ELR (cell line): ENCODE results near the gene PRKCA.
"Not testable (repeated sequence)": the region's sequence is repeated elsewhere in the genome, so short reads cannot be mapped to it uniquely, and the experiment has no call there.

Source experiments
- DNase-seq: peaks from one replicate; pipeline ENCODE4 v3.0.0-alpha.2; 2015; ENCODE audit warnings: low read depth

The PRKCA gene

DNA sequence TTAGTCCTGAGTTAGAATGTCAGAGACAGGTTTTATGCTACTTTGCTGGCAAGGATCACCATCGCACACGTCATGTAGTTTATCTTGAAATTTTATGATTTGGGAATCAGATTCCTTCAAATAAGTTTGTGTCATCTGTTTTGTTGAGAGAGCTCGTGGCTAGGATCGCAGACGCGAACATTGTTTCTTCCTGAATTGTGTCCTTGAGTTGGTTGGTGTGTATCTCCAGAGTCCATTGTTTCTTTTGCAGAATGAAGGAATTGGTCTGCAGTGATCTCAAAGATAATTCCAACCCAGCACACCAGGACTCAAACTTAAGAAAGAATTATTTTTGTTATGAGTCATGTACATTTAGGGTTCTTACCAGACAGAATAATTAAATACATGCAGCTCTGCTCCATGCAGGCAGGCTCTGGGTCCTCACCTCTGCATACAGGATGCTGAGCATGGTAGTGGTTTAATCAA lies 51.6 kb downstream of the PRKCA start:
- DNase-seq = peak; percentile 62

- peak; percentile 52 for DNase-seq
Observed at GRCh38 chr17:66354472-66354871, 52.1 kb downstream of the PRKCA start.

DNA sequence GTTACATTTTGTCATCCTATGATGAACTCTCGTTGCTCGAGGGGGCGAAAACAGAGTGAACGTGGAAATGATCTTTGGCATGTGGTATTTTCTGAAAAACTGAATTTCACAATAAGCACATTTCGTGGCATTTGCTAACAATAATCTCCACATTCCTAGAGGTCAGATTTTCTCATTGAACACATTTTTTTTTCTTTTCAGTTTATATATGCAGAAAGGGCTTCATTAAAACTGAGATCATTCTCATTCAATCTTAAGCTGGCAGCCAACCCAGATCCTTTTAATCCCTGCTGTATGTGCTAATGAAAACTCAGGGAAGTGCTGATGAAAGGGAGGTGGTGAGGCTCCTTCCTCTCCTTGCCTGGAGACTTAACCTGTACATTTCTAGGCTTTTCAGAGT lies 52.6 kb downstream of the PRKCA start:
- peak; percentile 73 for DNase-seq

DNA sequence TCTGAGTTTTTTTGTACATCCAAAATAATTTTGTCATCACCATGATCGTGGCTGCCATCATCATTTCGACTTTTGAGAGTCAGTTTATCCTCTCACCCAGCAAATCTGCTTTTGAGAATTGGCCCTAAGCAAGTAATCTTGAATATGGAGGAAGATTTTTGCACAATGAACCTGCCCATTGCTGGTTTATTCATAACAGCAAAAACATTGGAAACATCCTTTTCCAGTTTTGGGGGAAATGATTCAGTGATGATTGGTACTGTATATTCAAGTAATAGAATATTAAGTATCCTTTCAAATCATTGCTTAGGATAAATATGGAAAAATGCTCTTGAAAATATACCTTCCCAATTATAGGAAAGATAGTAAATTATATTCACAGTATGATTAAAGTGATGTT lies 53.1 kb downstream of the PRKCA start:
- DNase-seq = peak; percentile 48

DNA sequence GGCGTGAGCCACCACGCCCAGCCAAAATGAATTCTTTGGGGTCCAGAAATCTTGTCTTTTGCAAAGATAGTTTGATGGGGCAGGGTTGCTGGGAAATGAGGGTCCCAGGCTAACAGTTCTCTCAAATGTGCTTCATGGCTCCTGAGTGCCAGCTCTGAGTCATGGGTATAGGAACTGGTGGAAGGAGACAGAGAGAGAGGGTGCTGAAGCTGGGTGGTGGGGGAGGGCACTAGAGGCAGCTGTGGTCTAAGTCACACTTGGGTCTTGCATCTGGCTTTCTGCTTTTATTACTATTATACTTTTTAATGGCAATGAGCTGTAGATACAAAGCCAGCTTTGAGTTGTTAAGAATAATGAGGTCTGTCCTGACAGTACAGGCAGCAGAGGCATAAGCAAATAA lies 54.6 kb downstream of the PRKCA start:
- peak; percentile 52 for DNase-seq

DNA sequence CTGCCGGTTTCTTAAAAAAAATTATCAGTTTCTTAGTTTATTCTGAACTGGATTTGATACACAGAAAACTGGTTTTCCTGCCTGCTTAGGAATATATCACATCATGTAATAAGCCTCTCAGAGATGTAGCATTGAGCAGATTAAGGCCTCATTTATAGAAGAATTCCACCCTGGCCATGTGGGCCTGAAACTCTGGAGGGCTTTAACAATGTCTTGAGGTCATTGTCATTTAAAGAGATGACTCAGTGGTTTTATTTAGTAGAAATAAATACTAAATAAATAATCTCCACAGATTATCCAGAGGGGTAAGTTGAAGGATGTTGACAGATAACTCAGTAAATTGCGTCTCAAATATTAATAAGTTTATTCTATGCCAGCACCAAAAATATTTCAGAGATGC lies 56.9 kb downstream of the PRKCA start:
- no peak for DNase-seq

DNA sequence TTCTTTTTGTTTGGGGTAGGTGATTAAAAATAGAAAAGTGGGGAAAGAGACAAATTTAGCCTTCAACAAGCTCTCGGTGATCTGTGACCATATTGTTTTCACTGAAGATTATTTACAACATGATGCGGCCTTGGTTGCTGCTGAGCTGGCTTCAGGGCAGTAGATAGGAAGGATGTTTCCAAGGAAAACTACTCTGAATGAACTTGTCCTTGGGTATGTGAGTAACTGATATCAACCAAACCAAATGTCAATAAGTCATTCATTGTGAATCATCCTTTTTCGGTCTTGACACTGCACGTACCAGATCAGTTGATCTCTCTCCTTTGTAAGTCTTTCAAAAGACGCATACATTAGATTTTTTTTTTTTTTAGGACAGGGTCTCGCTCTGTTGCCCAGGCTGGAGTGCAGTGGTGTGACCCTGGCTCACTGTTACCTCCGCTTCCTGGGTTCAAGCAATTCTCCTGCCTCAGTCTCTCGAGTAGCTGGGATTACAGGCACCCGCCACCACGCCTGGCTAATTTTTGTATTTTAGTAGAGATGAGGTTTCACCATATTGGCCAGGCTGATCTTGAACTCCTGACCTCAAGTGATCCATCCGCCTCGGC lies 58.6 kb downstream of the PRKCA start:
- DNase-seq = not testable (repeated sequence)

DNA sequence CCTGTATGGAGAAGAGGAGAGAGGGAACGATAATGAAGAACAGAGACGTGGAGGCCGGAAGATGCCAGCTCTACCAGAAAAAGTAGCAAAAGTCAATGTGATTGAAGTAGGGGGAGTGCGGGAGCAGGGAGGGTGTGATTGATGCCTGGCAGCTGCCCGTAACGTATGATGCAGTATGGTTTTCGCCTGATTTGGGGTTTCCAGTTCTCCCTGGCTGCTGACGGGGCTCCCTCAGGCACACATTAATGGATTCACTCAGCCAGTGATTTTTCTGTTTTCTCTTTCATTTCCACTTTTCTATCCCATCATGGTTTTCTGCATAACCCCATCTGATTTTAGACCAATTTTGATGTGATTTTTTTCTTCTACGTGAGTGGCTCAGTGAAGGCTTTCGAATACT lies 62.1 kb downstream of the PRKCA start:
- no peak for DNase-seq

GRCh38 chr17:66364990-66365490 lies 62.6 kb downstream of the PRKCA start:
- no peak for DNase-seq

- DNase-seq = no peak
Observed at GRCh38 chr17:66365903-66366302, 63.5 kb downstream of the PRKCA start.

GRCh38 chr17:66367107-66367506 lies 64.7 kb downstream of the PRKCA start:
- no peak for DNase-seq

- no peak for DNase-seq
Observed at GRCh38 chr17:66369830-66370229, 67.4 kb downstream of the PRKCA start.

DNA sequence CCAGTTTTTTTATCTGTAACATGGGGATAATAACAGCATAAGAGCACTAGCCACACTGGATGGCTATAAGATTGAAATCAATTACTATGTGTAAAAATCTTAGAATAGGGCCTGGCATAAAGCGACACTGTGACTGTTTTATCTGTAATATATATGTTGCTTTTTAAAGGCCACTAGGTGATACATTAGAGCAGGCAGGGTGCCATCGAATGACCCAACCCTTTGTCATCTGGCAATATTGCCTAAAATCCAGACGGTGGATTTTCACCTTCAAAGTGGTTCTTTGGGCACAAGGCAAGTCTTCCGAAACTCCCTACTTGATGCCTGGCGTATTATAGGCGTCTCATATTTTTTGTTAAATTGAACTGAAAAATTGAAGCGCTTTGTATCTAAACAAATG lies 69.1 kb downstream of the PRKCA start:
- DNase-seq = peak; percentile 40

DNA sequence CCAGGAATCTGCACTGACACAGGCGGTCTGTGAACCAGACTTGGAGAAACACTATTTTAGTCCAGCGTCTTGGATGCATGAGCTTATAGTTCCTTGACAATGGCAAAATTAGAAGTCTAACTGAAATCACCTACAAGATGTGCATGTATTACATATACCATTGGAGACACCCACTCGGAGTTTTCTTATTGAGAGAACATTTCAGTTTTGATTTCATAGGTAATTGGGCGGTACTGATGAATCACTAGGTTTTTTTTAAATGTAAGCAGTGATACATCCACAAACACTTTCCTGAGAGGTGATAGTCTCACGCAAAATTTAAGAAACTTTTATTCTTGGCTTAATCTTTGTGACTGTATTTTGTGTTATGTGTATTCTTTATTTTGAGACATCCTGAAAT lies 69.8 kb downstream of the PRKCA start:
- no peak for DNase-seq

DNA sequence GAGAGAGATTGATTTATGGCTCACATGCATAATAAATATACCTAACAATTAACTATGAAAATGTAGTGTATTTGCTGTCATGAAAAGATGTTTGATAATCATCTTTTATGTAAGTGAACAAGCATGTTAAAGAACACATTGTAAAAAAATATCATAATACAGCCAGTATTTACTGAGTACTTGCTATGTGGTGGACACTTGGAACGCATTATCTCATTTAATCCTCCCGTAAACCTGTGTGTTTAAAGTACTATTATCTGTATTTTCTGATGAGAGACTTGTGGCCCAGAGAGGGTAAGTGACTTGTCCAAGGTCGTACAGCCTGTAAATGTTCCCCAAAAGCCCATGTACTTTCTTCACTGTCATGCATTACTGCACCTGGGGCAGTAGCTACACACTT lies 70.7 kb downstream of the PRKCA start:
- no peak for DNase-seq

- DNase-seq = no peak
Observed at GRCh38 chr17:66373944-66374817, 71.8 kb downstream of the PRKCA start.

DNA sequence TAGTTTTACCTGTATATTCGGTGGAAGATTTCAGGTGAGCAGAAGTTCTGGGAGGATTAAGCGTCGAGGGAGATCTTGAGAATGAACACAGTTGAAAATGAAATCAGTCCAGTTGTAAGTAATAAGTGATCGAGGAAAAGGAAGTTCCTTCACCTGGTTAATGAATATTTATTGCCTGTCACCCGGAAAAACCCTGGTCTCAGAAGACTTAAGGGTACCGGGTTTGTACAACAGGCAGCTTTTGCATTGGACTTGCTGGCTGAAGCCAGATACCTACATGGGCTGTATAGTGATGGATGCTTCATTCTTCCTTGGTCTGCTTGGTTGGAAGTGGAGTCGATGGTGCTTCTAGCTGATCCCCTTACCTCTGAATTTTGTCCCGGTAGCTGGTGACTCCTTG lies 72.7 kb downstream of the PRKCA start:
- DNase-seq = no peak

DNA sequence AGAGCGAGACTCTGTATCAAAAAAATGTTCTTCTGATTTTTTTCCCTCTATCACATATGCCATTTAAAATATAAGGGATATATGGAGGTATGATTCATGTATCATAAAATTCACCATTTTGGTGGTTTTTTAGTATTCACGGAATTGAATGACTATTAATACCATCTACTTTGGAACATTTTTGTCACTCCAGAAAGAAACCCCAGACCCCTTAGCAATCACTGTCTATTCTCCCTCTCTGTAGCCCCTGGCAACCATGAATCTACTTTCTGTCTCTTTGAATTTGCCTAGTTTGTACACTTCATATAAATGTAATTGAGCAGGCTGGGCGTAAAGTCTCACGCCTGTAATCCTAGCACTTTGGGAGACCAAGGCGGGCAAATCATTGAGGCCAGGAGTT lies 75.9 kb downstream of the PRKCA start:
- DNase-seq = peak; percentile 59

GRCh38 chr17:66379544-66379943 lies 77.1 kb downstream of the PRKCA start:
- no peak for DNase-seq

- no peak for DNase-seq
Observed at GRCh38 chr17:66379996-66380395, 77.6 kb downstream of the PRKCA start.

DNA sequence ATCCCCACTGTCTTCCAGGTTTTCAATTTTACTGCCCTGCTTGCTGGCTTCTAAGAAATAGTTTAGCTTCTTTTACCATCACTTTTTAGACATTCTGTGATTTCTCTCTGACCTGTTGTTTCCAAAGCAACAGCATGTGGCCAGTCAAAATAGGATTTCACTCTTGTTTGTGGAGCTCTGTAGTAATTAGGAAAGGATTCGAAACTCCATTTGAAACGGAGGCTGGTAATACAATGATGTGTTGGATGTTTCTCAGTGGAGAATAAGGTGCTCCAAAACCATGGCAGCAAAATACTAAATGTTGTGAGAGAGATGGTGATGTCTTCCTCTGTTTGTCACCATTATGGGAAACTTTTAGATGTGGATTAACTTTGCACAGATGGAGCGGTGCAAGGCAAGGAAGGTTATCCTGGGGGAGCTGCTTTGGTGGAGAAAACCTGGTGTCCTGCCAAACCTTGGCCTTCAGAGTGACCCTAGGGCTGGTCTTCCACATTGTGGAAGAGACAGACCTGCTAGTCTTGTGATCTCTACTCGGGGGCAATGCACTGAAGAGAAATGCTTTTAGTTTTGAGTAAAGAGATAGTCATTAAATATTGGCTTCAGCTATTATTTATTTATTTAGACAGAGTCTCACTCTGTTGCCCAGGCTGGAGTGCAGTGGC lies 79.4 kb downstream of the PRKCA start:
- DNase-seq = no peak

DNA sequence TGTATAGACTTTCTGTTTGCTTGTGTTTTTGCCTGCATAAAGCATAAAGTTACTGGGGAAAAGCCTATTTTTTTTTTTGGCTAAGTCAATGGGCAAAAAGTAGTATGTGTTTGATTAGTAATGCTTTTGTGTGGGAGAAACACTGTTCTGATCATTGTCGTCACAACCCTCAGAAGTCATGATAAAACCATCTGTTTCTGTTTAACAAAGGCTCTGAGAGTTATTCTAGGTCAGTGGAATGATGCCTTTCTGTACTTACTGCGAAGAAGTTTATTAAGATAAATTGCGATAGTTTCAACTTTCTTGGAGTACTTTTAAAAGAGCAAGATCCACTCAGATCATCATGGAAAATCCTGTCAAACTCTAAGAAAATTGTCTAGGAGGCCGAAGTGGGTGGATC lies 80.9 kb downstream of the PRKCA start:
- DNase-seq = peak; percentile 25
